Measurements from ENCODE around the gene UGT3A2.

Gene UGT3A2, protein sequence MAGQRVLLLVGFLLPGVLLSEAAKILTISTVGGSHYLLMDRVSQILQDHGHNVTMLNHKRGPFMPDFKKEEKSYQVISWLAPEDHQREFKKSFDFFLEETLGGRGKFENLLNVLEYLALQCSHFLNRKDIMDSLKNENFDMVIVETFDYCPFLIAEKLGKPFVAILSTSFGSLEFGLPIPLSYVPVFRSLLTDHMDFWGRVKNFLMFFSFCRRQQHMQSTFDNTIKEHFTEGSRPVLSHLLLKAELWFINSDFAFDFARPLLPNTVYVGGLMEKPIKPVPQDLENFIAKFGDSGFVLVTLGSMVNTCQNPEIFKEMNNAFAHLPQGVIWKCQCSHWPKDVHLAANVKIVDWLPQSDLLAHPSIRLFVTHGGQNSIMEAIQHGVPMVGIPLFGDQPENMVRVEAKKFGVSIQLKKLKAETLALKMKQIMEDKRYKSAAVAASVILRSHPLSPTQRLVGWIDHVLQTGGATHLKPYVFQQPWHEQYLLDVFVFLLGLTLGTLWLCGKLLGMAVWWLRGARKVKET

GRCh38 chr5:36066540-36067210 lies at the start of gene UGT3A2:
UGT3A2 (minus strand) TSS chr5:36066882; CDS start chr5:36066789, 93 bp downstream.
- DNase-seq = no peak

- no peak for DNase-seq
Measured at GRCh38 chr5:36111238-36111637, 44.6 kb upstream of the UGT3A2 start.

GRCh38 chr5:36108758-36109460 lies 42.2 kb upstream of the UGT3A2 start:
- DNase-seq = no peak

DNA sequence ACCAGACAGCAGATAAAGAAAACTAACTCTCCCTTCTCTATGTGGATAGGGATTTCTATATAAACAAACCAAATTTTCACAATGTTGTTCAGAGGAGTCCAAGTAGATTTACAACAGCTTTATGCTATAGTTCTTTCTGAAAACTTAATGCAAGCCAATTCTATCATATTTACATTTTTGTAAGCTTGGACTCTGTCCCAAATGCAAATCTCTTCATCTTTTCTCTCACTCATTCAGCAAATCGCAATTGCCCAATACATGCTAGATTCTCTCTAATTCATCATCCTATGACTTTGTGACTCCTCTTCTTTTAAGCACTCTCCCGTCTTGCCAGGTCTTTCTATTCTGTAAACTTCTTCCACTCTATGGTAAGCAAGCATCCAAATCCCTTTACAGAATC lies 39.1 kb upstream of the UGT3A2 start:
- no peak for DNase-seq

GRCh38 chr5:36099748-36100147 lies 33.1 kb upstream of the UGT3A2 start:
- DNase-seq = no peak

DNA sequence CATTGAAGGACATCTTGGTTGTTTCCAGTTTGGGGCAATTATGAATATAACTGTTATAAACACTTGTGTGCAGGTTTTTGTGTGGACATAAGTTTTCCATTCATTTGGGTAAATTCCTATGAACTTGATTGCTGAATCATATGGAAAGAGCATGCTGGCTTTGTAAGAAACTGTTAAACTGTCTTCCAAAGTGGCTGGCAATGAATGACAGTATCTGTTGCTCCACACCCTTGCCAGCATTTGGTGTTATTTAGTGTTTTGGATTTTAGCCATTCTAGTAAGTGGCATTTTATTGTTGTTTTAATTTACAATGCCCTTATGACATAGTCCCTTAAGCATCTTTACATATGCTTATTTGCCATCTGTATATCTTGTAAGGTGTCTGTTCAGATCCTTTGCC lies 29.8 kb upstream of the UGT3A2 start:
- DNase-seq = no peak

GRCh38 chr5:36089989-36090388 lies 23.3 kb upstream of the UGT3A2 start:
- DNase-seq = no peak

- no peak for DNase-seq
Measured at GRCh38 chr5:36079200-36079781, 12.6 kb upstream of the UGT3A2 start.

DNA sequence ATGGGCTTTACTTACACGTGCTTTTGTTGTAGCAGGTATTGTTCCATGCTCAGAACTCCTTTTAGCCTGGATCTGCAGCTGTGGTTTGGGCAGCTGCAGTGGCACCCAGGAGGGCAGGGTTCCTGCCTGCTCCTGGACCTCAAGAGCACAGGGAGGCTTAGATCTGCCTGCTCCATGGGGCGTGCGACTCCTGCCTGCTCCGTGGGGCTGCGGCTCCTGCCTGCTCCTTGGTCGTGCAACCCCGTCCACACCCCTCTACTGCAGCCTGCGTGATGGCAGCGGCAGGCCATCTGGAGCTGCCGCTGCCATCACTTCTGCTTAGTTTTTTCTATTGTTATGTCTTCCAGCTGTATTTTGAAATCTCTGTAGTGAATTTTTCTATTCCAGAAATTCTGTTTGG lies 11.7 kb upstream of the UGT3A2 start:
- no peak for DNase-seq

- DNase-seq = no peak
Measured at GRCh38 chr5:36073595-36074216, 7.0 kb upstream of the UGT3A2 start.

DNA sequence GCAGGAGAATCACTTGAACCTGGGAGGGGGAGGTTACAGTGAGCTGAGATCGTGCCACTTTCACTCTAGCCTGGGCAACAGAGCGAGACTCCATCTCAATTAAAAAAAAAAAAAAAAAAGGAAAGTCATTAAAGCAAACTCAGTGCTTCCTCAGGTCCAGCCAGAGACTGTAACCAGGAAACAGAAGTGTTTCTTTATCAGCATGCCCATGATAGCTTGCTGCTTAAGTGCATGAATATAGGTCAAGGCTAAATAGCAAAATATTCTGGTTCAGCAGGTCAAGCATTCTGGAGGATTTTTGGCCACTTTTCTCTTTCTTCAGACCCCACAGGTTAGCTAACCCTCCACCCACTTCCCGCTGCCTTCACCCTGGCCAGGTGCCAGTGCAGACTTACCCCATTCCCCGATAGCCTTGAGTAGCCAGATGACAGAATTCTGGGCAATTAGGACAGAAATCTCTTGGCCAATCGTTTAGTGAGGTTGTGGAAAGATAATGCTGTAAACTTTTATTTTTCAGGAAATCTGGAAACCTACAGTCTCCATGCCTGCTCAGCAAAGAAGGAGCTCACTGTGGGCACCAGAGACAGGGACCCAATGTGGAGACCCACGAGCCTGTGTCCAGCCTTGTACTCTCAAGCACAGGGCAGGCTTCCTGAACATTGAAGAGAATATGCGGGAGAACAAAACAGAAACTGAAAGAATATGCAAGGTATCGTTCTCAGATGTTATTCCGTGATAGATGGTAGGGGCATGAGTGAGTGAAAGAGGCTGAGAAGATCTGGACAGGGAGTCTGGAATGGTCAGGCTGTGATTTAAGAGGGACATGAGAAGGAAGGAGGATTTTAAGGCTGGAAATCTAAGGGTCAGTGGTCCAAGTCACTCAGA lies 4.2 kb upstream of the UGT3A2 start:
- no peak for DNase-seq

GRCh38 chr5:36068751-36069281 lies 2.1 kb upstream of the UGT3A2 start:
- no peak for DNase-seq

GRCh38 chr5:36066001-36066539 lies 612 bp downstream of the UGT3A2 start:
- no peak for DNase-seq

DNA sequence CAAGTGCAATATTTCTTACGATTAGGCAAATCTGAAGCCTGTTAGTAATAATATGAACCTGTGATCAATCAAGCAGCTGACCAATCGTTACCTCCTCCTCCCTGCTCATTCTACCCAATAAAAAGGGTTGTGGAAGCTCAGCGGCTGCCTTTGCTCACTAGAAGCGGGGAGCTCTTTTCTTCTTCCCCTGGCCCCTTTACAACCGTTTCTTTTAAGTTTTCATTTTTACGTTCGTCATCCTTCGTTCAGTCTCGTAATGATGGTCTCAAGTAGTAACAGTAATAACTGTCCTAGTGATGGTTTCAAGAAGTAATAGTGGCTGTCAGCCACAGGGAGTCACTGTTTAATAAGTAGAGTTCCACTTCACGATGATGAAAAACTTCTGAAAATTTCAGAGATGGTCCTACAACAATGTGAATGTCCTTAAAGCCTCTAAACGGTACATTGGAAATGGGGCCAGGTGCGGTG lies 6.2 kb downstream of the UGT3A2 start:
- DNase-seq = no peak

- no peak for DNase-seq
Measured at GRCh38 chr5:36059571-36060419, 6.9 kb downstream of the UGT3A2 start.

- DNase-seq = no peak
Measured at GRCh38 chr5:36058776-36059175, 7.9 kb downstream of the UGT3A2 start.

DNA sequence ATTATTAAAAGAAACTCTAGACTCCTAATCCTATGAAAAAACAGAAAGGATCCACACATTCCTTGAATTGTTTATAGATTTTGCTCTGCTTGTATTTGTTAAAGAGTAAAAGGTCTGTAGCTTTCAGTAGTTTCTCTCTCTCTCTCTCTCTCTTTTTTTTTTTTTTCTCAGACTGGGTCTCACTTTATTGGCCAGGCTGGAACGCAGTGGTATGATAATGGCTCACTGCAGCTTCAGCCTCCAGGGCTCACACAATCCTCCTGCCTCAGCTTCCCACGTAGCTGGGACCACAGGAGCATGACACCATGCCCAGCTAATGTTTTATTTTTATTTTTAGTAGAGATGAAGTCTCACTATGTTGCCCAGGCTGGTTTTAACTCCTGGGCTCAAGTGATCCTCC lies 9.3 kb downstream of the UGT3A2 start:
- no peak for DNase-seq

DNA sequence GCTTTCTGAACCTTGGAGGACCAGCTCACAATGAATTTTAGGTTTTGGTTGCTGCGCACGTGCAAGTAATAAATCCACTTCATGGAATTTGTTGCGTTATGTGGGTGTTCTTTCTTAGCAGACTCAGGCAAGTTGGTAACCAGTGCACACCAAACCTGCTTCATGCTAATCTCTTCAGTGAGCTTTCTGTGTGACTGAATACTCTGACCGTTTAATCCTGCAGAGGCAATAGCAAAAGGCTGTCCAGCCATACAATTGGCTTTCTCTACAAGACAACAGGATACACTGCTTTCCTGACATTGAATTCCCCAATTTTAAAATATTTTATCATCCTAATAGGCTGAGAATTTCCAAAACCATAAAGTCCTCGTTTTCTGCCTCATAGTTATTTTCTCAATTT lies 10.3 kb downstream of the UGT3A2 start:
- DNase-seq = no peak

DNA sequence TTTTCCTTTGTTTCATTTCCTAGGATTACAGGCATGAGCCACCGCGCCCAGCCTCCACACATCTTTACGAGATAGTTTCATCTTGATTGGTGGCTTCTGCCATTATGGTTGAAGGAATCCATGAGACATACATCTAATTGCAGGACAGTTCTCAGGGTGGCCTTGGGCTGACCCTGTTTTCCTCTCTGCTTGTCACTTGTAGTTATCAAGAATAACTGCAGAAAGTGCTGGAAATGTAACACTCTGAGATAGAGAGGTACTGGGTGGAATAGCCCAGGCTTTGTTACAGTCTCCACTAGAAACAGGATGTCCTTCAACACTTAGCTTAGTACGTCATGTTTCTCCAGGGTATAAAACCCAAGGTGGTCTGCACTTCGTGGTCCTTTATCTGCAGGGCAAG lies 10.7 kb downstream of the UGT3A2 start:
- DNase-seq = no peak

DNA sequence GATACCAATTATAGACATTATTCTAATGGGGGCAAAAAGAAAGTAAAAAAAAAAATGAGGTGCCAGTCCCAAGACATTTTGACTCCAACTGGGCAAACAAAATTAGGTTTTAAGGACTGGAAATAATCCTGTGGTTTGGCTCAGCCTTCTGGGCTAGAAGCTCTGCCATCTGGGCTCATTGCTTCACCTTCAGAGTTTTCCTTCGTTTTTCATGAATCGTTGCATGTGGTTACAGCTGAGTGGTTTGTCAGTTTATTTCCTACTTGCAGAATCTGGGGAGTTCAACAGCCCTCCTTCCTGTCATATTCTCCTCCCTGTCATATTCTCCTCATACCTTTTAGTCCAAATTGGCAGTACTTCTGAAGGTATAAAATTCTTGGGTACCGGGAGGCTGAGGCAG lies 12.0 kb downstream of the UGT3A2 start:
- no peak for DNase-seq
